ENCODE measurements around the gene MRPL16.
"Not testable (repeated sequence)": the region's sequence is repeated elsewhere in the genome, so short reads cannot be mapped to it uniquely, and the experiment has no call there.

MRPL16 gene

DNA sequence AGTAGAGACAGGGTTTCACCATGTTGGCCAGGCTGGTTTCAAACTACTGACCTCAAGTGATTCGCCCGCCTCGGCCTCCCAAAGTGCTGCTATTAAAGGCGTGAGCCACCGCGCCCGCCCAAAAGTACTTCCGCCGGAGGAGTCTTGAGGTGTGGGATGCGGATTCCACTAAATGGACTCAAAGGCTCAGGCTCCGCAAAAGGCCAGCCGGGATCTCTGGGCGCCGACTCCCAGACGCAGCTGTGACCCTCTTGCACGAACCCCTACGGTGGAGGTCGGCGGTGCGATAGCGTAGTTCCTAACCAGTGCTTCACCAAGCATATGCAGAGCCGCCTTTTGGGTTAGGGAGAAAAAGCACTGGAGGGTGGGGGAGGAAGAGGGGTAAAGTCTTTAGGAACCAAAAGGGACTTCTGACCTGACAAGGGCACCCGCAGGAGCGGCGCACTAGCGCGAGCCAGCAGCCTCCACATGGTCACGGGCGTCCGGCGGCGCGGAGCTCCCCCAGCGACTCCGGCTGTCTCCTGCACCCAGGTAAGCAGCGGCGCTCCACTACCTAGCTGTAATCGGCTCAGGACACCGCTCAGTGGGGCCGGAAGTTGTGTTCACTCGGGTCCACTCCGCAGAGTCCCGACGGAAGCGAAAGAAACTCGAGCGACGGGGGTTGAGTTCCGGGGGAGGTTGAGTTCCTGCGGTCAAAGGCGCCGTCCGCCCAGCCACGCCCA is at the start of gene MRPL16:
Gene MRPL16 (minus strand): TSS at position 590 of the 722 bp plus-strand sequence. CDS start 120 bp downstream, at position 470.
- no peak for FAIRE-seq

DNA sequence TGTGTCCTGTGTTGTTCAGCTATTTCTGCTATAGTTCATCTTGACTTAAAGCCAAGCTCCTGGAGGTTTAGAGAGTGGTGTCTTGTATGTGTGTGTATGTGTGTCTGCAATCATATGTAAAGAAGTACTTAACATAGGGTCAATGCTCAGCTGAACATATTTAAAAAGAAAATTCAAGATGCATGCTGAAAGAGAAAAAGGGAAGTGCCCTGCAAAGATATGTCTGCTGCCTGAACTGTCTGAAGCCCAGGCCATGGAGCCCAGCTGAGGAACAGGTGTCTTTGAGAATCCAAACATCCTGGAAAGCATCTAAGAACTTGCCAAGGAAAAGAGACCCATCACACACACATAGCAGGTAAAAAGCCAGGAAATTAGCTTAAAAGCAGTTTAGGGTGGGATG is 49.1 kb upstream of the MRPL16 start:
- no peak for FAIRE-seq
- no peak for DNase-seq (ENCODE audit: low spot score)

More for the DNA sequence above, at the start of gene MRPL16:
- DNase-seq (ENCODE audit: low spot score): peak; percentile 88

DNA sequence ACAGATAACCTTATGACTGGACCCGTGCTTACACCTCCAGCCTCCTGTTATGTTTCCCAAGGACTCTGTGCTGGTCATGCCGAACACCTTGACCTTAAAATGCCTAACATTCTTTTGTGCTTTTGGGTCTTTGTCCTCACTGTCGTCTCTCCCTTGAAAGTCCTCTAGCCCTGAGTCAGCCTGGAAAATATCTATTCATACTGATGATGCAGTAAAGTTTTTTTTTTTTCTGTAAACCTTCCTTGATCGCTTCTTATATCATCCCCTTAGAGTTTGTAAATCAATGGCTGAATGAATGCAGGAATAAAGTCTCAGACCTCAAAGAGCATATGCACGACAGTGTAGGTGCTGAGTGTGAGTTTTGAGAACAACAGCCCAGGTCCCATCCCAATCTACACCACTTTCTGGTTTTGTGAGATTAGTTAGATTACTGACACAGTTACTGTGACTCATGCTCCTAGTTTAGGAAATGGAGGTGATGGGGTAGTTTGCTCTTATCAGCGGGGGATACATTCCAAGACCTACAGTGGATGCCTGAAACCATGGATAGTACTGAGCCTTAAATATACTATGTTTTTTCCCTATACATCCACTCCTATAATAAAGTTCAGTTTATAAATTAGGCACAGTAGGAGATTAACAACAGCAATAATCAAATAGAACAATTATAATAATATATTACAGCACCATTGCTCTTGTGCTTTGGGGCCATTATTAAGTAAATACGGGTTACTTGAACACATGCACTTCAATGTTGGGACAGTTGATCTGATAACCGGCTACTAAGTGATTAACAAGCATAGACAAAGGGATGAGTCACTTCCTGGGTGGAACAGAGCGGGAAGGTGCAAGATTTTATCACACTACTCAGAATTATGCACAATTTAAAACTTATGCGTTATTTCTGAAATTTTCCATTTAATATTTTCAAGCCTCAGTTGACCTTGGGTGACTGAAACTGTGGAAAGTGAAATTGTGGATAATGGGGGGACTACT is 47.2 kb upstream of the MRPL16 start:
- DNase-seq (ENCODE audit: low spot score) (peak; percentile 59), FAIRE-seq (no peak)

DNA sequence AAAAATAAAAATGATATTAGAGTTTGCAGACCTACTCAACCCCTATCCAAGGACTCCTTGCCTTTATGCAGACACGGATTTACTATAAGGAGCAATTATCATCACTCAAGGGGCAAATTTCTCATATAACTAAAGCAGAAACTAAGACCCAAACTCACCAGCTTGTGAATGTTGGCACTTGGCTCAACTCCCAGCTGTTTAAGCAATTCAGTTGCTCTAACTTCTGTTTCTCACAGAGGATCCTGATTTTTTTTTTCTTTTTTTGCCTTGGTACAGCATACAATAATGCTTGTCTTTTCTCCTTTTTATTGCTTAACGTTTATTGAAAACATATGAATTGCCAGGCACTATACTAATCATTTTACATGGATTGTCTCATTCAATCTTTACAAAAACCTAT is 44.3 kb upstream of the MRPL16 start:
- DNase-seq (ENCODE audit: low spot score) (no peak), FAIRE-seq (no peak)

DNA sequence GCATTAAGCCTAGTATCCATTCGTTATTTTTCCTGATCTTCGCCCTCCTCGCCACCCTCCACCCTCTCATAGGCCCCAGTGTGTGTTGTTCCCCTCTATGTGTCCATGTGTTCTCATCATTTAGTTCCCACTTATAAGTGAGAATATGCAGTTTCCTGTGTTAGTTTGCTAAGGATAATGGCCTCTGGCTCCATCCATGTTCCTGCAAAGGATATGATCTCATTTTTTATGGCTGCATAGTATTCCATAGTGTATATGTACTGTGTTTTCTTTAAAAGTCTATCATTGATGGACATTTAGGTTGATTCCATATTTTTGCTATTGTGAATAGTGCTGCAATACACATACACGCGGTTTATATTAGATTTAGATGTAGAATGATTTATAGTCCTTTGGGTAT is 40.8 kb upstream of the MRPL16 start:
- DNase-seq (ENCODE audit: low spot score); FAIRE-seq: not testable (repeated sequence)

DNA sequence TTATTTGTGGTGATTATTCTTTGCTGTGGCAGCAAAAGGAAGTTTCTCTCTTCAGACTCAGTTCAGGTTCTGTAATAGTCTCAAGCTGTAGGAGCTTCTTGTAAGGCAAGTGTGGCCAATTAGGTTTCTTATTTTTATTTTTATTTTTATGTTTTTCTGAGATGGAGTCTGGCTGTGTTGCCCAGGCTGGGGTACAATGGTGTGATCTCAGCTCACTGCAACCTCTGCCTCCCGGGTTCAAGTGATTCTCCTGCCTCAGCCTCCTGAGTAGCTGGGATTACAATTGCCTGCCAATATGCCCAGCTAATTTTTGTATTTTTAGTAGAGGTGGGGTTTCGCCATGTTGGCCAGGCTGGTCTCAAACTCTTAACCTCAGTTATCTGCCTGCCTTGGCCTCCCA is 39.0 kb upstream of the MRPL16 start:
- not testable (repeated sequence) for FAIRE-seq

DNA sequence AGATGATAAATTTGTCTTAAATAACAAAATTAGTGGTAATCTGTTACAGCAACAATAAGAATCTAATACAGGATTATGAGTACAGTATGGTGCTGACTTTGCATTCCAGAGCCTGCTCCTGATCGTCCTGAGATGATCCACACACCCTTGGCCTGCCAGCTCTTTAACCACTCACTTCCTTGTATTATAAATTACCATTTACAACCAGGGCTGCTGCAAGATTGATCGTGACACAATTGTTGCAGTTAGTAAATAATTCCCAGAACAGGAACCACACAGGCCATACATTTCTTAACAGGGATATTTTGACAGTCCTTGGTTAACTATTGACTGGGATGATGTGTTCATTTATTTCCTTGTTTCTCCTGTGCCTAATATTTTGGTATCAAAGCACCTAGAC is 38.6 kb upstream of the MRPL16 start:
- FAIRE-seq (no peak), DNase-seq (ENCODE audit: low spot score) (no peak)

More for the DNA sequence above, 39.0 kb upstream of the MRPL16 start:
- DNase-seq (ENCODE audit: low spot score): not testable (repeated sequence)

DNA sequence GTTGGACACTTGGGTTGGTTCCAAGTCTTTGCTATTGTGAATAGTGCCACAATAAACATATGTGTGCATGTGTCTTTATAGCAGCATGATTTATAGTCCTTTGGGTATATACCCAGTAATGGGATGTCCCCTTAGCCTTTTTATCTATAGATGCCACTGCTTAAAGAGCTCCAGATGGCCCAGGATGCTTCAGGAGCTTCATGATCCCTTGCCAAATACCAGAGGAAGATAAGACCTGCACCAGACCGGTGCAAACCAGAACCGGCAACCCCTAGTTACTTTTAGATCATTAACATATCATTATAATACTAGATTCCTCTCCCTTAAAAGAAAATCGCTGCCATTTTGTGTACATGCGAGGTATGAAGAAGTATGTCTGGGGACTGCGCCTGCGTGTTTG is 37.9 kb upstream of the MRPL16 start:
- not testable (repeated sequence) for DNase-seq (ENCODE audit: low spot score); FAIRE-seq

DNA sequence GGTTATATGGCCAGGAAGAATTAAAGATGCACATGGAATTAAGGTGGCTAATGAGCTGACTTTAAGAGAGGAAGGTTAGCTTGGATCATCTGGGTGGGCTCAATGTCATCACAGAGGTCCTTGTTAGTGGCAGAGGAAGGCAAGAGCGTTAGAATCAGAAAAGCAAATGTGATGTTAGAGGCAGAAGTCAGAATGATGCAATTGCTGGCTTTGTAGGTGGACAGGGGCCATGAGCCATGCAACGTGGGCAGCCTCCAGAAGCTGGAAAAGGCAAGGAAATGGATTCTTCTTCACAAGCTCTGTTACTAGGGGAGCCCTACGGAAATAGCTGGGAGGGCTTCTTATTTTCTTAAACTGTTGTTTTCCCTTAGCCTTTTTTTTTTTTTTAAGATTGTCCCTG is 37.0 kb upstream of the MRPL16 start:
- DNase-seq (ENCODE audit: low spot score) (no peak), FAIRE-seq (no peak)

DNA sequence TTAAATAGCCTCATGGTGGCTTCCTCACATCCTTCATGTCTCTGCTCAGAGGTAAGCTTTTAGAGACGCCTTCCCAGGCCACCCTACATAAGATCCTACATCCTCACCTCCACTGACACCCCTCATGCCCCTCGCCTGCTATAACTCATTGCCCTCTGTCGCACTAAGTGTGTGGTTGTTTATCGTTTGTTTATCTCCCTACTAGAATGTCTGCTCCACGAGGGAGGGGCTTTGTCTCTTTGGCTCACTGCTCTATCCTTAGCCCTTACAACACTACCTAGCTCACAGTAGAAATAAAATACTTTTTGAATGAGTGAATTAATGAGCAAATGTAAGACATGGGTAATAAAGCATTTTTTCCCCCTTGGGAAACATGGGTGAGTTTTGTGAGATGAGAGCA is 36.0 kb upstream of the MRPL16 start:
- no peak for DNase-seq (ENCODE audit: low spot score)
- FAIRE-seq: no peak

DNA sequence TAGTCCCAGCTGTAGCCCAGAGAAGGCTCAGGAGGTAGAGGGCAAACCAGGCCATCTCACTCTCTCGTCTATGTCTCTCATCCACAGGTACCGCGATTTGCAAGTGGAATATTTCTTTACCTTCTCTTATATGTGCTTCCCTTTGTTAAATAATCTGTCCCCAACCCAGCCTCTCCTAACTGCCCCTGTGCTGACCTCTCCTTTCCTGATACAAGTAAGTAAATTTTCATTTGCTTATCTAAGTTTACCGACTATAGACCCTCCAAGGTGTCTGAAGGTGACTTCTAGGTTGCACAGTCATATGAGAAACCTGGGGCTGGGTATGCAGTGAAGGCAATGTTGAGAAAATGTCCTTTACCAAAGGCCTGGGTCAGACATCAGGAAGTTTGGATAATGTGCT is 34.8 kb upstream of the MRPL16 start, which contains the start of gene CBLIF:
Gene CBLIF (minus strand): TSS at position 101 of the 400 bp plus-strand sequence. CDS start 46 bp downstream, at position 55.
- no peak for DNase-seq (ENCODE audit: low spot score)
- no peak for FAIRE-seq

DNA sequence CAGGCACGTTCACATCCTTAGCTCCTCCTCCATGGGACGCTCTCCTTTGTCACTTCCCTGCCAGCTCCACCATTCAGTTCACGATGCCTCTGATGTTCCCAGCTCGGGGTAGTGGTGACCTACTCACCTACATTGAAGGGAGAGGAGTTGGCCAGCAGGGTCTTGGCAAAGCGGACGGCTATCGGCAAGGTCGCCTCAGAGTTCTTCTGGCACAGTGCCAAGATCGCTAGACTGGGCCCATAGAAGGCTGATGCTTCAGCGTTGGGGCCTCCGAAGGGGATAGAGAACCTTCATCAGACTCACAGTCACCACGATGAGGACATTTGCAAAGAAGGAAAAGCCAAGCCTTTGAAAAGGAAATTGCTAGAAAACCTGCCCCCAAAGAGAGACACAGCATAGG is 31.7 kb upstream of the MRPL16 start:
- DNase-seq (ENCODE audit: low spot score): no peak
- no peak for FAIRE-seq

DNA sequence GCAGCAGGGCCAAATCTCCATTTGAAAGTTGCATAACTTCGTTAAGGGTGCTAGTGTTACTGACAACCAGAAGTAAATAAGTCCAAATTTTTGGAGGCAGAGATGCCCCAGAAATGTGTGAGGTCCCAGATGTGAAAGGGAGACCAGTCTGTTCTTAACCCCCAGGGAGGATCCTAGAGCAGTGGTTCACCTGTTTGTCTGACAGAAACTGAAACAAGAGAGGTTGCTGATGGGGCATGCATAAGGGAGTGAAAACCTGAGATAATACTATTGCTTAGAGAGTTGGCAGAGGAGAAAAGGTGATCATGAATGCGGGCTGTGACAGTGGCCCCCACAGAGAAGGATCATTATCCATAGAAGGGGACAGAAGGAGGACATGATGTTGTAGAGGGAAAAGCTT is 30.9 kb upstream of the MRPL16 start:
- FAIRE-seq (no peak), DNase-seq (ENCODE audit: low spot score) (no peak)

DNA sequence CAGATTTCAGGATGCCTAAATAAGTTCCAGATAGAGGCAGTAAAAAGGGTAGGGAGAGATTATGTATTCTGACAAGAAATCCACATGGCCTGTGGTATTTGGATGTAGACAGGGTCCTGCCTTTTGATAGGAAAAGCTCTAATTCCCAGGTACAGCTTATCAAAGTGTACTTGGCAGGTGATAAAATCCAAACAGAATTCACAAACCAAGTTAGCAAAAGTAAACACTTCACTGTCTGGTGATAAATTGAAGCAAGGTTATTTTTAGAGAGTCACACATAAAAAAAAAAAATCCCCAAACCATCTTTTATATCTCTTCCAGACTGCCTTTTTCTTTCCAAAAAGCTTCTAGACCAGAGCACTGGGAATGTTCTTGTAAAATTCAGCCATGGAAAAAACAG is 29.0 kb upstream of the MRPL16 start:
- DNase-seq (ENCODE audit: low spot score) (no peak), FAIRE-seq (no peak)

DNA sequence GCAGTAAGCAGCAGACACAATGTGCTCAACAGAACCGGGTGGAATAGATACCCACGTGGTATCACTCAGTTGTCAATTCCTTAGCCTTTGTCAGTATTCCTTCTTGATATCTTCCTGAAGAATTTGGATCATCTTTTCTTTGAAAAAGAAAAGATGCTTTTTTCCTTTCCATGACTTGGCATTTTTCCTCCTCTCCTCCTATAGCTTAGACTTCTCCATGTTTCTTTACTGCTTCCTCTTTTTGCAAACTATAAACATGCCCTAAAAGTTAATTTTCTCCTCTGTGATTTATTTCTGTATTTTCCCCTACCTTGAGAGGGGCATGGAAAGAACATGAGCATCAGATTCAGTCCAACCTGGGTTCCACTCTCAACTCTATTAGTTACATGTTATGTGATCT is 23.0 kb upstream of the MRPL16 start:
- FAIRE-seq: no peak
- DNase-seq (ENCODE audit: low spot score): no peak

DNA sequence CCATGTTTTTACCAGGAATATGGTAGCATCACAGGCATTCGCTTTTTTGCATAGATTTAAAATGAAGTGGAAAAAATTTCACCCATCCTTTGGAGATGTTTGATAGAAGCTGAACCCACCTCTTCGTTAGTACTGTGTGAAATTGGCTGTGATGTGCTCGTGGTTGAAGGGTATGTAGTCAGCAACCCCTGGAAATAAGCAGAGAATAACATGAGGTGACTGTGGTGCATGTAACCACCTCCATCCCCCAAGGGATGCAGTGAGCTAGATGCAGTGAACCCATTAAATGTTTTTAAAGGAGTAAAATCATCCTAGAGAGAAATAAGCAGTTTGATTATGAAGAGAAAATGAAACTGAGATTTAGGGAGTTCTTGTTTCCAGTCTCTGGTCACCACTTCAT is 18.8 kb upstream of the MRPL16 start:
- DNase-seq (ENCODE audit: low spot score): no peak
- FAIRE-seq: no peak

DNA sequence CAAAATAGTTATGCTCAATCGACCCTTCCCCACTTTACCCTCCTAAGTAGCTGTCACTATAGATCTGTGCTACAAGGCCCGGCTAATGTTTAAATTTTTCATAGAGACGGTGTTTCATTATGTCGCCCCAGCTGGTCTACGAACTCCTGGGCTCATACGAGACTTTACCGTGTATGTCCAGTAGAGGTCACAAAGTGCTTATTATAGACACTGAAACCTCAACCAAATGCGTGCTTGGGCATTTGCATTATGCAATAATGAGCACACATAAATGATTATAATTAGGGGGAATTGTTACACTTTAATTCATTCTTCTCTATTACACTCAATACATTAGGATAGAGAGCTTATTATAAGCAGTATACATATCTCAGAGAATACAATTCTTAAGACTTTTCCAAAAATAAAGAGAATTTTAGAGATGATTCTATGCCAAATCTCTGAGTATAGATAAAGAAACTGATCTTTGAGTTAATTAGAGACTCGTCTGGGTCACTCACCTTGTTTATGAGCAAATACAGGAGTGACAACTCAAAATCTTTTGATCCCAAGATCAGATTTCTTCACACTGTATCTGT is 12.5 kb upstream of the MRPL16 start:
- no peak for FAIRE-seq
- DNase-seq (ENCODE audit: low spot score): peak; percentile 58

DNA sequence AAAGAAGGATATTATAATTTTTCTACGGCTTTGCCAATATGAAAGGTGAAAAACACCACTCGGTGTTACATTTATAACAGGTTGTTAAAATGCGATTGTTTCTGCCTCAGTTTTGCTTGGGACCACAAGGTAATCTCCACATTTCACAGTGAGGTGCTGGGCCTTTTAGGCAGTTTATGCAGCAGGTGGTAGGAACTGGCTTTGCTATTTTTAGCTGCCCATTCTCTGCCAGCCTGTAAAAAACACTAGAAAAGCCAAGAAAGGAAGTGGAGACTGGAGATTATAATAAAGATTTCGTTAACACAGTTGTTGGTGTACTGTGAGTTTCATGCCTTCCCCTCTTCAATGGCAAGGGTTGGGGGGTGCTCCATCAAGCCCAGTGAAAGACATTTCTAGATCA is 8.0 kb upstream of the MRPL16 start:
- FAIRE-seq: no peak
- no peak for DNase-seq (ENCODE audit: low spot score)

DNA sequence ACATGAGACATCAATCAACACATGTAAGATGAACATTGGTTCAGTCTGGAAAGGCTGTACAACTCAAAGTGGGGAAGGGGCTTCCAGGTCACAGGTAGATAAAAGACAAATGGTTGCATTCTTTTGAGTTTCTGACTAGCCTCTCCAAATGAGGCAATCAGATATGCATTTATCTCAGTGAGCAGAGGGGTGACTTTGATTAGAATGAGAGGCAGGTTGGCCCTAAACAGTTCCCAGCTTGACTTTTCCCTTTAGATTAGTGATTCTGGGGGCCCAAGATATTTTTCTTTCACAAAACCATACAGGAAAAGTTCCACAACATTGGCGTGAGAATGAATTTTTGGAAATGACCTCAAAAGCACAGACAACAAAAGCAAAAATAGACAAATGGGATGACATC is 5.9 kb upstream of the MRPL16 start:
- not testable (repeated sequence) for FAIRE-seq

DNA sequence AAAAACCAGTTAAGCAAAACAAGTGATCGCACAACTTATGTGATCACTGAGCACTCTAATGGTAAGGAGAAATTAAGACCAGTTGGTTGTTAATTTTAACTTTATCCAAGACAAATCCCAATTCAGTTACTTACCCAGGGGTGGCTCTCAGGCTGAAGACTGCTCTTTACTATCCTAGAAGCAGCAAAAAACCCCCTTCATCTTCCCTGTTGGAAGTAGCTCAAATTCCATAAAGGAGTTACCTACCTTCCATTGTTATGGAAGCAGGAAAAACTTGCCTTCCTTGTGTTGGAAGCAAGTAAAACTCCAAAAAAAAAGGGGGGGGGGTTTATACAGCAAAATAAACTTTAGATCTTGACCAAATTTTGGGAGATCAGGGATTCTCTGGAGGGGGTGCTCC is 5.2 kb upstream of the MRPL16 start:
- DNase-seq (ENCODE audit: low spot score) (no peak), FAIRE-seq (no peak)

More for the DNA sequence above, 5.9 kb upstream of the MRPL16 start:
- DNase-seq (ENCODE audit: low spot score): not testable (repeated sequence)

DNA sequence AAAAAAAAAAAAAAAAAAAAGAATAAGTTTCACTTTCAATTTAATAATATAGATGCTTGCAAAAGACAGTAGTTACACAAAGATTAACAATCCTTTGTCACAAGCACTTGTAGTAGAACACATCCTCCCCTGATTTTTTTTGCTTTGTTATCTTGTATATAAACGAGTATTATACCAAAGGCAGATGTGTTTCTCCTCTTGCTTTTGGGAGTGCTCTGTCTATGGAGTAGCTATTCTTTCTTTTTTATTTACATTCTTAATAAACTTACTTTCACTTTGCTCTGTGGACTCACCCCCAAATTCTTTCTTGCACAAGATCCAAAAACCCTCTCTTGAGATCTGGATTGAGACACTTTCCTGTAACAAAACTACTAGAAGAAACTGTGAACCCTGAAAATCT is 3.4 kb upstream of the MRPL16 start:
- no peak for DNase-seq (ENCODE audit: low spot score)
- FAIRE-seq: no peak

DNA sequence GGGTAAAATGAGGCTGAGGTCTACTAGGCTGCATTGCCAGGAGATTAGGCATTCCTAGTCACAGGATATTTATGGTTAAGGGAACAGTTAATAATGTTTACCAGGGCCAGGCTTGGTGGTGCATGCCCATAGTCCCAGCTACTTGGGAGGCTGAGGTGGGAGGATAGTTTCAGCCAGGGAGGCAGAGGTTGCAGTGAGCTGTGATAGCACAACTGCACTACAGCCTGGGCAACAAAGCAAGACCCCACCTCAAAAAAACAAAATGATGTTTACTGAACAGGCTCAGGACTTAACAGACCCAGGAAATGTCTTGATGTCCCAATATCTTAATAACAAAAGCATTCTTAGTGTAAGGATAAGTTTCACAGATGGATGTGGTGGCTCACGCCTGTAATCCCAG is 2.8 kb upstream of the MRPL16 start:
- FAIRE-seq (no peak), DNase-seq (ENCODE audit: low spot score) (no peak)

Data from urothelium cell line (cell line).